HCT116 (cell line): Measurements from ENCODE around the gene HYLS1.

Experiments used
- CTCF ChIP-seq, 3 experiments: fragments of 200-600 bp in 1 of 3; sonication (generic) in 1 of 3; IDR thresholded peaks in 2 of 3; conservative IDR thresholded peaks in 1 of 3; 2 replicates each; pipeline ENCODE4 v1.5.1; 2012 to 2017; ENCODE audit warnings: low read depth in 2 of 3, low read length in 2 of 3, antibody characterized with exemption in 1 of 3, borderline replicate concordance in 1 of 3, control low read depth in 1 of 3, mild to moderate bottlenecking in 1 of 3, mixed read lengths in 1 of 3, mixed run types in 1 of 3, moderate library complexity in 1 of 3; ENCODE audit not compliant: insufficient read depth in 1 of 3
- JUND ChIP-seq: IDR thresholded peaks from 2 replicates; pipeline ENCODE4 v1.6.1; 2012
- SIN3A ChIP-seq: IDR thresholded peaks from 2 replicates; pipeline ENCODE4 v1.6.1; 2012; ENCODE audit warnings: low read depth

GRCh38 chr11:125916683-125917347 lies 29.3 kb downstream of the HYLS1 start:
- no peak for TF ChIP-seq CTCF (IDR thresholded peaks at IDR 0.05 in 2 of 3, conservative IDR thresholded peaks at IDR 0.05 in 1 of 3; ENCODE audit: borderline replicate concordance in 1 of 3, insufficient read depth in 1 of 3, low read depth in 2 of 3, low read length in 2 of 3)
- no peak for TF ChIP-seq JUND
- no peak for TF ChIP-seq SIN3A
